Measurements from ENCODE around the gene RNF220.

Gene RNF220

DNA sequence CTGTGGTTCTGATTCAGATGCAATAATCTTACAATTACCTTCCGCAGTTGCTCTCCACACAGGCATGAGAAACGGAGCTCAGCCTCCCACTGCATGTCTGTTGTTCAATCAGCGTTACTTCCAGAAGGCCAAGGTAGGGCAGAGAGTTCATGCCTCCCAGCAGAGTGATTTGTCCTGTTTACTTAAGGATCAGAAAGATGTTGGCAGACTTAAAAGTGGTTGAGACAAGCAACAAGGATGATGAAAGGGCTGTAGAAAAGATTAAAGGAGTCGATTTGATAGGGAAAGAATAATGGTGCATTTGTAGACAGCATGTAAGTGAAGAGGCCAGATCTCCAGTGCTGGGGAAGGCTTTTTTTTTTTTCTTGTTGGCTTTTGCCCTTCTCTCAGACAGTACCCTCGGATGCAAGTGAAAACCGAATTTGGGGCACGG, 296.1 kb downstream of the RNF220 start:
- no peak for DNase-seq (ENCODE audit: low spot score)

Small RNAs within 50 kb of the gene (small RNA-seq; reads per million reads assigned to genes)
- gene MIR5584 (0.05 to 0.22 reads per million in 2 experiments), gene RNU6-369P (0 reads per million in 2 experiments)

Measured in SK-N-DZ (cell line).